ENCODE measurements around the gene METRNL.

Gene METRNL

GRCh38 chr17:83067718-83068261 is 11.6 kb upstream of the METRNL start:
- DNase-seq = no peak

- DNase-seq = no peak
These were observed 10.5 kb upstream of the METRNL start for GRCh38 chr17:83068641-83069570.

- DNase-seq = no peak
These were observed 9.9 kb upstream of the METRNL start for GRCh38 chr17:83069571-83069906.

- no peak for DNase-seq
These were observed 9.3 kb upstream of the METRNL start for GRCh38 chr17:83069931-83070742.

- DNase-seq = no peak
These were observed 8.5 kb upstream of the METRNL start for GRCh38 chr17:83070800-83071341.

GRCh38 chr17:83071365-83071764 is 8.0 kb upstream of the METRNL start:
- no peak for DNase-seq

- peak; percentile 86 for DNase-seq
These were observed 7.3 kb upstream of the METRNL start for GRCh38 chr17:83071966-83072562.

GRCh38 chr17:83072600-83073358 is 6.6 kb upstream of the METRNL start:
- DNase-seq = no peak

GRCh38 chr17:83073389-83074063 is 5.9 kb upstream of the METRNL start:
- DNase-seq = peak; percentile 78

GRCh38 chr17:83074486-83075223 is 4.8 kb upstream of the METRNL start:
- peak; percentile 32 for DNase-seq

- DNase-seq = no peak
These were observed 4.0 kb upstream of the METRNL start for GRCh38 chr17:83075270-83075880.

GRCh38 chr17:83076938-83077337 is 2.5 kb upstream of the METRNL start:
- no peak for DNase-seq

- no peak for DNase-seq
These were observed 2.0 kb upstream of the METRNL start for GRCh38 chr17:83077411-83077810.

GRCh38 chr17:83077939-83078338 is 1.5 kb upstream of the METRNL start:
- DNase-seq = no peak

GRCh38 chr17:83078378-83079351 is 744 bp upstream of the METRNL start:
- DNase-seq = no peak

- DNase-seq = no peak
These were observed 563 bp downstream of the METRNL start for GRCh38 chr17:83079766-83080578.

- DNase-seq = peak; percentile 49
These were observed 1.1 kb downstream of the METRNL start for GRCh38 chr17:83080579-83080857.

Data from inflammatory macrophage treated with lipopolysaccharide for 4 hours (primary cell).